Bronchial epithelial cell (primary cell): ENCODE data around the gene FBXO24. TPM values are rescaled to one million over a fixed set of nuclear protein-coding genes. Genes with fewer than 3 reads are reported as not detected.
A peak's percentile ranks its signal among the peaks of the same experiment; 100 is the strongest.

Experiments used
- DNase-seq: peaks from one replicate; pipeline ENCODE4 v3.0.0-alpha.2; 2010; ENCODE audit warnings: low read depth
- FAIRE-seq: peaks from 2 replicates; lab custom pipeline; 2011; peaks lifted over from hg19 to GRCh38; lab: Jason Lieb, UNC
- H3K27me3 ChIP-seq: 2 replicates; pipeline ENCODE4 v1.5.1; 2011; ENCODE audit warnings: low read length; ENCODE audit not compliant: control insufficient read depth, insufficient read depth
- H3K36me3 ChIP-seq: 2 replicates; pipeline ENCODE4 v1.5.1; 2011; ENCODE audit warnings: low read length; ENCODE audit not compliant: control insufficient read depth, insufficient read depth
- H3K4me3 ChIP-seq: 2 replicates; pipeline ENCODE4 v1.5.1; 2011; ENCODE audit warnings: mild to moderate bottlenecking, low read depth, low read length, control low read depth
- total RNA-seq: library from RNA; depleted of rRNA; stranded (reverse); fragments of >200 nt; gene quantifications from 2 replicates; pipeline ENCODE4 v1.2.1, GENCODE V29; 2014
- TF ChIP-seq, protein P1 (sequence below): IDR thresholded peaks from 2 replicates; pipeline ENCODE4 v1.5.1; 2011; ENCODE audit warnings: mild to moderate bottlenecking, moderate library complexity, low read length, control low read depth, inconsistent platforms; ENCODE audit not compliant: insufficient read depth, severe bottlenecking

Gene FBXO24
- total RNA-seq, 1 donor from 2014 or later = 0.53 TPM

DNA sequence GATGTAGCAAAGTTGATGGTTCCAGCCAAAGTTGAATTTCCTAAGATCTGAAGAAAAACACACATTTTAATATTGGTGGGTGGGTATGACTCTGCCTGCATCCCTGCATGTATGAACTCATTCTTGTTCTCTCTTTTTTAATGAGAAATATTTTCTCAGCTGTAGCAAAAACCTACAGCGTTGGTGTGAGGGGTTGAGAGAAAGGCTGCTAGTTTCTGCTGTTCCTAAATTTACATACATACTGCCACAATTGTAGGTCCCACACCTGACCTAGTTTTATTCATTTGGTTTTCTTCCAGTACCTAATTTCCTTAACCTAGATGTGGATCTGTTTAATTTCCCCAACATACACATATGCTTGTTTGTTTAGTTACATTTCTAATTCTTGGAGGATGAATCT, 42.5 kb upstream of the FBXO24 start:
- TF ChIP-seq, protein P1, sequence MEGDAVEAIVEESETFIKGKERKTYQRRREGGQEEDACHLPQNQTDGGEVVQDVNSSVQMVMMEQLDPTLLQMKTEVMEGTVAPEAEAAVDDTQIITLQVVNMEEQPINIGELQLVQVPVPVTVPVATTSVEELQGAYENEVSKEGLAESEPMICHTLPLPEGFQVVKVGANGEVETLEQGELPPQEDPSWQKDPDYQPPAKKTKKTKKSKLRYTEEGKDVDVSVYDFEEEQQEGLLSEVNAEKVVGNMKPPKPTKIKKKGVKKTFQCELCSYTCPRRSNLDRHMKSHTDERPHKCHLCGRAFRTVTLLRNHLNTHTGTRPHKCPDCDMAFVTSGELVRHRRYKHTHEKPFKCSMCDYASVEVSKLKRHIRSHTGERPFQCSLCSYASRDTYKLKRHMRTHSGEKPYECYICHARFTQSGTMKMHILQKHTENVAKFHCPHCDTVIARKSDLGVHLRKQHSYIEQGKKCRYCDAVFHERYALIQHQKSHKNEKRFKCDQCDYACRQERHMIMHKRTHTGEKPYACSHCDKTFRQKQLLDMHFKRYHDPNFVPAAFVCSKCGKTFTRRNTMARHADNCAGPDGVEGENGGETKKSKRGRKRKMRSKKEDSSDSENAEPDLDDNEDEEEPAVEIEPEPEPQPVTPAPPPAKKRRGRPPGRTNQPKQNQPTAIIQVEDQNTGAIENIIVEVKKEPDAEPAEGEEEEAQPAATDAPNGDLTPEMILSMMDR = no peak
- no peak for FAIRE-seq
- no peaks in the 10 kb centered on the region for H3K36me3 ChIP-seq
- H3K27me3 ChIP-seq = no peaks in the 10 kb centered on the region
- no peak overlapping the region for H3K4me3 ChIP-seq
- DNase-seq = no peak

DNA sequence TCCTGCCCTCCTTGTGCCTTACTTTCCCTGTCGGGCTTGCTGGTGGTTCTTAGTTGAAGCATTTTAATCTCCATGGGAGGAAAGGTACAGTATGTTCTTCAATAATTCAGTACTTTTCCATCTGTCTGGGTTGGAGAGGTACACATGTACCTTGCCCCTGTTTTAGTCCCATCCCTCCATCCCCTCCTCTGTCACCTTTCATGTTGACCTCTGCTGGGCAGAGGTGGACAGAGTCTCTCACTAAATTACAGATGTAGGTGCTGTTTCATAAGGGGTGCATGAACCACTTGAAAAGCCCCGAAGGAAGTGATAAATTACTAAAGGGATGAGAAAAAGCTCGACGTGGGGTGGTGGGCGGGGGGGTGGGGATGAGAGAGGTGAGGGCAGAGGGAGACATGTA, 41.7 kb upstream of the FBXO24 start:
- FAIRE-seq (no peak), DNase-seq (no peak)
- Histone ChIP-seq H3K4me3 (no peak overlapping the region), H3K36me3 (no peaks in the 10 kb centered on the region), H3K27me3 (no peaks in the 10 kb centered on the region)
- TF ChIP-seq, protein P1 = no peak

DNA sequence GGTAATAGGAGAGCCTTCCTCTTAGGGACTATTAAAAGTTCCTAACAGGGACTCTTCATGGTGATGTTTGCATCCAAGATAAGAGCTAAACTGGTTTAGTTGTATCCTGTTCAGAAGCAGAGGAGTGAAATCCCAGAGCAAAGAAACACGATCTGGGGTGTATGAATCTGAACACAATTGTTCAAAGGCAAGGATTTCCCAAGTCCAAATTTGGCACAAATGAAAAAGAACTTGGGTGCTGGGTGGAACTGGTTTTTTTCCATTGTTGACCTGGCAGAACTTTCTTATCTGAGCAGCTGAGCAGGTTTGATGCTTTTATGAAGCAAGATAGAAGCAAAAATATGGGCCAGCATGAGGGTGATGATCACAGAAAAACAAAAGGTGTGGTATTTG, 41.2 kb upstream of the FBXO24 start:
- TF ChIP-seq, protein P1 = no peak
- no peaks in the 10 kb centered on the region for H3K27me3 ChIP-seq
- DNase-seq = peak; percentile 46
- no peak for FAIRE-seq
- H3K36me3 ChIP-seq = no peaks in the 10 kb centered on the region
- no peak overlapping the region for H3K4me3 ChIP-seq

DNA sequence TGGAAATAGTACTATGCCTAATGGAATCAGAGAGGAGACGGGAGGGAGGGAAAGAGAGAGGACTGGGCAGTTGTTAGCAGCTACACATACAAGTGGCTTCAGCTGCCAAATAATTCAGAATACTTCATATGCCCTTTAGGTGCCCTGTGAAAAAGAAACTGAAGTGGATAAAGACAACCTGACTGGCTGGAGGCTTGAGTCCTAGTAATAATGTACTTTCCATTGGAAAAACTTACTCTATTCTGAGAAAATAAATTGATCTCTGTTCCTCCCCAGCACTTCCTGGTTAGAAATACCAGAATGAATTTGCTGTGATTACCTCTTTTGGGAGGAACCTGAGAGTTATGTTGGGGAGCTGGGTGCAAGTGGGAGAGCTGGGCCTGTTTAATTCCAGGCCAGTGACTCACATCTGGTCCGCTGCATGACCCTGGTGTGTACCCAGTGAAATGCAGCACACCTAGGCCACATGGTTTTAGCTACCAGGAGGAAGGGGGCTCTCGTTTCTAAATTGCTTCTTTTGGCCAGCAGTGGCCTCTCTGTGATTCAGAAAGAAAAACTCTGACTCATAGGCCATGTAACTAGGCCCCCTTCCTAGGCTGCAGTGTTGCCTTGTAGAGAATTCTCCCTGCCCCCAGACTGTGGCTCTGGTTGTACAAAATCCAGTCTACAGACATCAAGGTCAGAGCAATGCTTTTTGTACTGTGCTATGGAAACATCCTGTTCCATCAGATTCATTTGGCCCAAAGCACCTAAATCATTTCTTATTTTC, 40.6 kb upstream of the FBXO24 start:
- TF ChIP-seq, protein P1 = no peak
- Histone ChIP-seq H3K4me3 (no peak overlapping the region), H3K36me3 (no peaks in the 10 kb centered on the region), H3K27me3 (no peaks in the 10 kb centered on the region)
- no peak for FAIRE-seq
- peak; percentile 89 for DNase-seq

- Histone ChIP-seq H3K27me3 (no peaks in the 10 kb centered on the region), H3K4me3 (no peak overlapping the region), H3K36me3 (no peaks in the 10 kb centered on the region)
- FAIRE-seq = no peak
- DNase-seq = peak; percentile 46
- TF ChIP-seq, protein P1 = no peak
Measured at GRCh38 chr7:100546129-100546925, 39.8 kb upstream of the FBXO24 start.
